Fibroblast of the aortic adventitia (primary cell): ENCODE measurements around the gene MOGAT1. TPM values are rescaled to one million over a fixed set of nuclear protein-coding genes. Genes with fewer than 3 reads are reported as not detected.

ENCODE experiments used
- DNase-seq: peaks from one replicate; pipeline ENCODE4 v3.0.0-alpha.2; 2010; ENCODE audit warnings: low read depth
- H3K4me3 ChIP-seq: 2 replicates; pipeline ENCODE4 v1.5.1; 2011; ENCODE audit warnings: low read depth, mild to moderate bottlenecking, control low read depth, low read length, moderate library complexity
- CTCF ChIP-seq: IDR thresholded peaks from 2 replicates; pipeline ENCODE4 v1.5.1; 2011; ENCODE audit warnings: mild to moderate bottlenecking, low read length, control low read depth, inconsistent platforms; ENCODE audit not compliant: insufficient read depth
- total RNA-seq: library from RNA; depleted of rRNA; stranded (reverse); fragments of >200 nt; gene quantifications from 2 replicates; pipeline ENCODE4 v1.2.3, GENCODE V29; 2012; ENCODE audit warnings: low replicate concordance

Gene MOGAT1
- total RNA-seq, 1 donor, result not detected

DNA sequence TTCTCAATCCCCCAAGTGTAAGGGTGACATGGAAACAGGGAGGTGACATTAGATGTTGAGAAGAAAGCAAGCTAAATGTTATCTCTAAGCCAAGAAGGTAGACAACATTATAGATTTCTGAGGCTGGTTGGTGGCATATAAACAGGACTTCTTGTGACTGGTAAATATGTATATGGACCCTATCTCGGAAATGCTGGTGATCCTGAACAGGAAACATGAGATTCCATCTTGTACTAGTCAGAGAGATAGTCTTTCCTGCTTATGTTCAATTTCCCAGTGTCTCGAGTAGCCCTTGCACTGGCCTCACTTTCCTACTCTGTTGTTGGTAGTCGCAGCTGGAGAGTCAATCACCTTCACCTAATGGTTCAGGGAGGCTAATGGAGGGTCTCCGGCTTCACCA lies 26.8 kb downstream of the MOGAT1 start:
- TF ChIP-seq CTCF, result no peak
- no peak overlapping the region for H3K4me3 ChIP-seq
- no peak for DNase-seq

DNA sequence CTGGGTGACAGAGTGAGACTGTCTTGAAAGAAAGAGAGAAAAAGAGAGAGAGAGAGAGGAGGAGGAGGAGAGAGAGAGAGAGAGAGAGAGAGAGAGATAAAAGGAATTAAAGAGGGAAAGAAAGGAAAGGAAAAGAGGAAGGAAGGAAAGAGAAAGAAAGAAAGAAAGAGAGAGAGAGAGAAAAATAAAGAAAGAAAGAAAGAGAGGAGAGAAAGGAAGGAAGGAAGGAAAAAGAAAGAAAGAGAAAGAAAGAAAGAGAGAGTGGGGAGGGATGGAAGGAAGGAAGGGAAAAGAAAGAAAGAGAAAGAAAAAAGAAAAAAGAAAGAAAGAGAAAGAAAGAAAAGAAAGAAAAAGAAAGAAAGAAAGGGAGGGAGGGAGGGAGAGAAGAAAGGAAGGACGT lies 29.8 kb downstream of the MOGAT1 start:
- no peak for TF ChIP-seq CTCF
- DNase-seq, result no peak
- no peak overlapping the region for H3K4me3 ChIP-seq

DNA sequence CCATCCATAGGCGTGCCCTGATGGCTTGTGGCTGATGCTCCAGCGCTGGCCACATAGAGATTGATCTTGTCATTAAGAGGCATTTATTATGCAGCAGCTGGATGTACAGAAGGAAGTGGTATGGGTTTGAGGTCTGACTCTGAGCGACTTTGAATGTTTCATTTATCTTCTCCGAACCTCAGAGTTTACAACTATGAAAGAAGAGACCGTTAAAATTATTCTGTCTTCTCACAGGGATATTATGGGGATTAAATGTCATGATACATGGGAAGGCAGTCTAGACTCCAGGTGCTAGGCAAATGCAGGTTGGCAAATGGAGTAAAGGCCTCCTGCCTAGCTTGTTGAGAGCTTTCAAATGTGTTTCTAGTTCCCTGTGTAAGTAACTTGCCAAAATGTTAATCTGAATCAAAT lies 30.3 kb downstream of the MOGAT1 start:
- H3K4me3 ChIP-seq, result no peak overlapping the region
- TF ChIP-seq CTCF, result no peak
- DNase-seq, result no peak

DNA sequence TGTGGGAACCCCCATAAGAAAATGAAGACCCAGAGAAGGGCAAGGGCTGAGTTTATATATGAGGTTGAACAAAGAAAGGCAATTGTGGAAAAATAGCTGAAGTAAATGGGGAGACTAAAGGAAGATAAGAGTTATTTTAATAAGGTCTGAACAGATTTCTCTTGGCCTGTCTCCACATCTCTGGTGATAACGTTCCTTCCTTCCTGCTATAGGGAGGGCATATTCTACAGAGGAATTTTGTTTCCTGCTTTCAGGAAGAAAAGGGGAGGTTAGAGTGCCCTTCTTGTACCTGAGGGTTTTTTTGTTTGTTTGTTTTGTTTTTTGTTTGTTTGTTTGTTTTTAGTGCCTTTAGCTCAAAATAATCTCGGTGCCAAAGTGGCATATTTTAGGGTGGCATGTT lies 31.6 kb downstream of the MOGAT1 start:
- H3K4me3 ChIP-seq, result no peak overlapping the region
- no peak for DNase-seq
- no peak for TF ChIP-seq CTCF

- no peak overlapping the region for H3K4me3 ChIP-seq
- DNase-seq, result peak; percentile 77
- no peak for TF ChIP-seq CTCF
These were observed 32.4 kb downstream of the MOGAT1 start for GRCh38 chr2:222703886-222704285.

DNA sequence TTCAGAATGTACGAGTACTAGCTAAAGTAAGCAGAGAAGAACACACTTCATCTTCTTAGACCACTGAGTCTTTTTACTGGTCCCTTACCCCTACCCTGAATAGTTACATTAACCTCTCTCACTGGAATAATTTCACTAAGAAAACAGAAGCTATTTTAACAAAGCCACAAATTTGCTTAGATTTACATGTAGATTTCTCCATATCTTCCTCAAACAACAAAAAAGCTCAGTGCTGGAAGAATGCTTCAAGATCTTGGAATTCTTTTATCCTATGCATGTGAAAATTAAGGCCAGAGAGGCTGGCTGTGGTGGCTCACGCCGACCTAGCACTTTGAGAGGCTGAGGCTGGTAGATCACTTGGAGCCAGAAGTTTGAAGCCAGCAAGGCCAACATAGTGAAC lies 35.2 kb downstream of the MOGAT1 start:
- DNase-seq, result no peak
- no peak overlapping the region for H3K4me3 ChIP-seq
- TF ChIP-seq CTCF, result no peak

- TF ChIP-seq CTCF, result no peak
- DNase-seq, result no peak
These were observed 35.7 kb downstream of the MOGAT1 start for GRCh38 chr2:222707102-222707688.

More at GRCh38 chr2:222707102-222707688, 35.7 kb downstream of the MOGAT1 start:
- H3K4me3 ChIP-seq, result no peak overlapping the region
